Measurements from ENCODE around the gene HSPG2. TPM values are rescaled to one million over a fixed set of nuclear protein-coding genes. Genes with fewer than 3 reads are reported as not detected.

HSPG2 gene
- total and polyA plus RNA-seq, 2 of the 13 experiments (the other 11 are each of a cell fraction or from before 2014, with no cell fraction given) = 9.1 to 13.1 TPM

DNA sequence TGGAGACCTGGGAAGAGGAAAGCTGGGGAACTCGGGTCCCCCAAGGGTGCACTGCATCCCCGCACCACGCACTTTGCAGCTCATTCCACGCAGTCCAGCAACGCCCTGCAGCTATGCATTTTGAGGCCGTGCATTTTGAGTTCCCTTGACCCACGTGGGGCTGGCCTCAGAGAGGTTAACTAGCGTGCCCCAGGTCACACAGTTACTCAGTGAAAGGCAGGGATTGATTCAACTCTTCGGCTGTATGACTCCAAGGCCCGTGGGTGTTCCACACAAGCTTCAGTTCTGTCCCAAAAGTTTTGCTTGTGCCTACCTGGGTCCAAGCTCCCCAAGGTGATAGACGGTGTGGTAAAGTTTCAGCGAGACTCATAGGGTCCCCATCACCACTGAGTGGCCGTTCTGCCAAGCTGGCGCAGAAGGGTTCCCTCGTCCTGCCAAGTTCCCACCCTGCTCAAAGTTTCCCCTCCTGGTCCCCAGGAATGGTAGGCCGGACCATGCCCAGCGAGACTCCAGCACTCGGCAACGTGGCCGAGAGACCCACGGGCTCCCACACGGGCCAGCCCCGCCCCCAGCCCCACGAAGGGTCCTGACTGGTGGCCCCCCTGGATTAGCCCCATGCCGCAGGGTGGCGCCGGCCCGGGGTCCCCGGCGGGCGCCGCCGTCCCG lies 611 bp downstream of the HSPG2 start (continued):
- TF ChIP-seq, protein P1, sequence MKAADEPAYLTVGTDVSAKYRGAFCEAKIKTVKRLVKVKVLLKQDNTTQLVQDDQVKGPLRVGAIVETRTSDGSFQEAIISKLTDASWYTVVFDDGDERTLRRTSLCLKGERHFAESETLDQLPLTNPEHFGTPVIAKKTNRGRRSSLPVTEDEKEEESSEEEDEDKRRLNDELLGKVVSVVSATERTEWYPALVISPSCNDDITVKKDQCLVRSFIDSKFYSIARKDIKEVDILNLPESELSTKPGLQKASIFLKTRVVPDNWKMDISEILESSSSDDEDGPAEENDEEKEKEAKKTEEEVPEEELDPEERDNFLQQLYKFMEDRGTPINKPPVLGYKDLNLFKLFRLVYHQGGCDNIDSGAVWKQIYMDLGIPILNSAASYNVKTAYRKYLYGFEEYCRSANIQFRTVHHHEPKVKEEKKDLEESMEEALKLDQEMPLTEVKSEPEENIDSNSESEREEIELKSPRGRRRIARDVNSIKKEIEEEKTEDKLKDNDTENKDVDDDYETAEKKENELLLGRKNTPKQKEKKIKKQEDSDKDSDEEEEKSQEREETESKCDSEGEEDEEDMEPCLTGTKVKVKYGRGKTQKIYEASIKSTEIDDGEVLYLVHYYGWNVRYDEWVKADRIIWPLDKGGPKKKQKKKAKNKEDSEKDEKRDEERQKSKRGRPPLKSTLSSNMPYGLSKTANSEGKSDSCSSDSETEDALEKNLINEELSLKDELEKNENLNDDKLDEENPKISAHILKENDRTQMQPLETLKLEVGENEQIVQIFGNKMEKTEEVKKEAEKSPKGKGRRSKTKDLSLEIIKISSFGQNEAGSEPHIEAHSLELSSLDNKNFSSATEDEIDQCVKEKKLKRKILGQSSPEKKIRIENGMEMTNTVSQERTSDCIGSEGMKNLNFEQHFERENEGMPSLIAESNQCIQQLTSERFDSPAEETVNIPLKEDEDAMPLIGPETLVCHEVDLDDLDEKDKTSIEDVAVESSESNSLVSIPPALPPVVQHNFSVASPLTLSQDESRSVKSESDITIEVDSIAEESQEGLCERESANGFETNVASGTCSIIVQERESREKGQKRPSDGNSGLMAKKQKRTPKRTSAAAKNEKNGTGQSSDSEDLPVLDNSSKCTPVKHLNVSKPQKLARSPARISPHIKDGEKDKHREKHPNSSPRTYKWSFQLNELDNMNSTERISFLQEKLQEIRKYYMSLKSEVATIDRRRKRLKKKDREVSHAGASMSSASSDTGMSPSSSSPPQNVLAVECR (CRISPR knock-in tag; IDR thresholded peaks at IDR 0.05; ENCODE audit: borderline replicate concordance) = peak; percentile 47; the same call in 1 of the 2 replicates

DNA sequence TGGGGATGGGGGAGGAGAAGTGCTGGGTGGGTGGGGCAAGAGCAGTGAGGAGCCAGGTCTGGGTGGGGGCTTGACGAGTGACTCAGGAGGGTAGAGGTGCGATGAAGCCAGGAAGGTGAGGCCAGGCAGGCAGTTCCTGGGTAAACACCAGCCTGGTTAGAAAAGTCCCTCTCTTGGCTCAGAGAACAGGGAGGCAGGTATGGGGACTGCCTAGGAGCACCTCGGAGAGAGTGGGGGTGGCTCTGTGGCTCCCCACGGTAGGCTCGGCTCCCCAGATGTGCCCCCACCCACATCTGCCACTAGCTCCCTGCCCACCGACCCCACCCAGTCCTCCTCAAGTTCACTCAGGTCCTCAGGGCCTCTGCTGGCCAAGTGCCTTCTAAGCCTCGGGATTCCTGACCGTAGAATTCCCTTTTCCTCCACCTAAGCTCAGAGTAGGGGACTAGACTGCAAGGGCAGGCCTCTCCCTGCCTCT lies 1.2 kb downstream of the HSPG2 start:
- BruUV-seq (replicated peaks) = no TSS peak
- no peaks in the 10 kb centered on the region for H3K9me3 ChIP-seq (ENCODE audit: low read length)
- H3K4me2 ChIP-seq (ENCODE audit: low read depth, low read length) = peak overlapping the region; percentile 93
- peak; percentile 14 for ATAC-seq
- H3K27me3 ChIP-seq (ENCODE audit: control insufficient read depth in 1 of 2, insufficient read depth in 2 of 2, low read length in 2 of 2) = peaks cover 3 to 5% of the 10 kb centered on the region in 2 experiments; a peak in 1 of 5 replicates
- intact Hi-C loops (cut with micrococcal nuclease; ENCODE audit: unreplicated experiment) = no loop called here
- peaks cover 91% of the 10 kb centered on the region for H3K4me1 ChIP-seq (ENCODE audit: insufficient read depth, low read length)
- in situ Hi-C loops (cut with HindIII; ENCODE audit: extremely low pct_ligation_motif_present, low pct_unique_long_range_greater_than_20kb) = no loop called here
- POLR2A ChIA-PET = interaction anchor here (1.0 to 10.7 kb wide), 5 partner anchors 9 to 266 kb away, joined by 3 to 105 read pairs (median 6); partner anchors contain the start of gene RAP1GAP
- peaks cover 39% of the 10 kb centered on the region for H3K79me2 ChIP-seq (ENCODE audit: insufficient read depth, low read length)
- no peak for FAIRE-seq
- no peaks in the 10 kb centered on the region; a peak in 1 of 5 replicates for H3K36me3 ChIP-seq (replicated peaks in 1 of 2; ENCODE audit: control insufficient read depth in 1 of 2, insufficient read depth in 2 of 2, low read length in 2 of 2)
- H3K4me3 ChIP-seq (replicated peaks in 1 of 3; ENCODE audit: insufficient read depth in 1 of 3, low read depth in 2 of 3, low read length in 3 of 3) = peak overlapping the region; percentile 64 to 88 (median 78)
- H2AFZ ChIP-seq (ENCODE audit: low read length) = no peak overlapping the region
- DNase-seq (ENCODE audit: low spot score) = no peak
- 0% methylated on average over 3 of the region's 8 CpGs for WGBS (ENCODE audit: low lambda C conversion rate)
- H4K20me1 ChIP-seq (ENCODE audit: insufficient read depth, low read length) = no peaks in the 10 kb centered on the region
- peak overlapping the region; percentile 76 for H3K9ac ChIP-seq (ENCODE audit: insufficient read depth, low read depth, low read length)
- peak overlapping the region; percentile 58 for H3K27ac ChIP-seq (ENCODE audit: extremely low read length, insufficient read depth, low read length)
- CTCF ChIA-PET (ENCODE audit: low intra/inter-chr PET ratio, low total read pairs) = no interaction called here
- TF ChIP-seq TBX3 (IDR thresholded peaks at IDR 0.05; ENCODE audit: borderline replicate concordance) (no peak), U2AF2 (IDR thresholded peaks at IDR 0.05; ENCODE audit: low read depth, low read length) (no peak), KDM2A (CRISPR knock-in tag; IDR thresholded peaks at IDR 0.05; ENCODE audit: borderline replicate concordance, low read depth) (no peak), ASH2L (IDR thresholded peaks at IDR 0.05; ENCODE audit: insufficient read length, low read depth, low read length) (no peak), ZFYVE20 (CRISPR knock-in tag; IDR thresholded peaks at IDR 0.05; ENCODE audit: borderline replicate concordance, low read depth) (no peak), FOXA3 (CRISPR knock-in tag; IDR thresholded peaks at IDR 0.05) (0 out of 2 replicates have a peak, but pooled peaks have one; percentile 37), MAZ (IDR thresholded peaks at IDR 0.05; ENCODE audit: borderline replicate concordance, low read depth, low read length) (no peak), MAZ (CRISPR knock-in tag; IDR thresholded peaks at IDR 0.05; ENCODE audit: low read depth) (0 out of 2 replicates have a peak, but pooled peaks have one; percentile 4), ARID2 (CRISPR knock-in tag; IDR thresholded peaks at IDR 0.05; ENCODE audit: borderline replicate concordance) (no peak), ZNF10 (CRISPR knock-in tag; IDR thresholded peaks at IDR 0.05; ENCODE audit: borderline replicate concordance, low read depth) (no peak)
- TF ChIP-seq, protein P2, sequence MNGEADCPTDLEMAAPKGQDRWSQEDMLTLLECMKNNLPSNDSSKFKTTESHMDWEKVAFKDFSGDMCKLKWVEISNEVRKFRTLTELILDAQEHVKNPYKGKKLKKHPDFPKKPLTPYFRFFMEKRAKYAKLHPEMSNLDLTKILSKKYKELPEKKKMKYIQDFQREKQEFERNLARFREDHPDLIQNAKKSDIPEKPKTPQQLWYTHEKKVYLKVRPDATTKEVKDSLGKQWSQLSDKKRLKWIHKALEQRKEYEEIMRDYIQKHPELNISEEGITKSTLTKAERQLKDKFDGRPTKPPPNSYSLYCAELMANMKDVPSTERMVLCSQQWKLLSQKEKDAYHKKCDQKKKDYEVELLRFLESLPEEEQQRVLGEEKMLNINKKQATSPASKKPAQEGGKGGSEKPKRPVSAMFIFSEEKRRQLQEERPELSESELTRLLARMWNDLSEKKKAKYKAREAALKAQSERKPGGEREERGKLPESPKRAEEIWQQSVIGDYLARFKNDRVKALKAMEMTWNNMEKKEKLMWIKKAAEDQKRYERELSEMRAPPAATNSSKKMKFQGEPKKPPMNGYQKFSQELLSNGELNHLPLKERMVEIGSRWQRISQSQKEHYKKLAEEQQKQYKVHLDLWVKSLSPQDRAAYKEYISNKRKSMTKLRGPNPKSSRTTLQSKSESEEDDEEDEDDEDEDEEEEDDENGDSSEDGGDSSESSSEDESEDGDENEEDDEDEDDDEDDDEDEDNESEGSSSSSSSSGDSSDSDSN (CRISPR knock-in tag; IDR thresholded peaks at IDR 0.05) = 0 out of 2 replicates have a peak, but pooled peaks have one; percentile 13
